Left colon (tissue), 2 donors: Measurements from ENCODE around the gene RRP9. TPM values are rescaled to one million over a fixed set of nuclear protein-coding genes. Genes with fewer than 3 reads are reported as not detected.

Source experiments
- ATAC-seq: fragments of 200-7000 bp; cut with Tn5 transposase; one replicate; pipeline ENCODE4 v1.9.1; 2020; ENCODE audit warnings: mild to moderate bottlenecking, moderate library complexity
- DNase-seq, 2 donors: peaks; one replicate each; pipeline ENCODE4 v3.0.0-alpha.2; 2020
- intact Hi-C, 2 donors: fragments of 100-400 bp; cut with DNase I in 1 of 2; cut with micrococcal nuclease in 1 of 2; formaldehyde crosslinking; loops; one replicate each; pipeline versions ENCODE4 v1.11.2 to v1.14.0; 2022; cut with DNase I, micrococcal nuclease
- total RNA-seq, 2 donors: library from RNA; stranded (reverse); fragmentation: NEBNext Ultra II Directional; extraction: Animal tissue kit (Norgen Biotek cat#: 25700); gene quantifications; one replicate each; pipeline ENCODE4 v1.2.1, GENCODE V29; 2021
- donor health status: DM: no; HTN: no; CAD: no.
- donor health status: DM: yes; HTN: yes; CAD: no.

Gene RRP9
- total RNA-seq, 2 donors from 2014 or later, result 11.0 to 16.1 TPM

GRCh38 chr3:51974963-51975851 is 33.5 kb upstream of the RRP9 start, which contains the start of gene ABHD14A:
TSS of gene ABHD14A (plus strand) at chr3:51975064. CDS start at chr3:51975136, 72 bp downstream.
- intact Hi-C loops, result no loop called here
- DNase-seq, result peak; percentile 87 to 88

GRCh38 chr3:51974277-51974962 is 32.7 kb upstream of the RRP9 start:
- intact Hi-C loops, result no loop called here
- DNase-seq (peak; percentile 56 to 64), ATAC-seq (peak; percentile 27)

More at GRCh38 chr3:51974963-51975851, 33.5 kb upstream of the RRP9 start, which contains the start of gene ABHD14A:
- ATAC-seq, result peak; percentile 84

GRCh38 chr3:51971350-51971749 is 29.6 kb upstream of the RRP9 start:
- ATAC-seq (no peak), DNase-seq (no peak)
- intact Hi-C loops, result no loop called here

DNA sequence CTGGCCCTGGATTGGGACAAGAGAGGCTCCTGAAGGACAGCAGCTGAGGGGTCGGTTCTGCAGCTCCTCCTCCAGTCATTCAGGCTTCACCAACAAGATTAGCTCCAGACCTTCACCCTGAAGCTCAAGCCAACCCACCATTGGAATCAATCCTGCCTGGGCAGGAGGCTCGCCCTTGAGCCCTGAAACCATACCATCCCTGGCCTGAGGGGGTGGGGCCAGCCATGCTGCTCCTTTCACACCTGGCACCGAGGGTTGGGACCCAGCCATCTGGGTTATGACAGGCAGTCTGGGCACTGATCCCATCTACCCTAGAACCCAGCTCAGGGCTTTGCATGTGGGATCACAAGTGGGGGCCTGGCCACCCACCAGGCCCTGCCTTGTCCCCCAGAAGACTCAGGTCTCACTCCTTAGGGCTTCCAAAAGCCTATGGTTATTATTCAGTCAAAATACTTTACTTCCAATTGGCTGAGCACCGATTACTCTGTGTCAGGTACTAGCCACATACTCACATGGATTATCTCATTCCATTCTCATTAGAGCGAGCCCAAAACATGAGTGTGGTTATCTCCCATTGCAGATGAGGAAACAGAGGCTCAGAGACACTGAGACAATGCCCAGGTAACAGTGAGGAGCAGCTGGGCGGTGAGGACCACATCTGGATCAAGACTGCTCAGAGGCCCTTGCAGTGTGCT is 29.0 kb upstream of the RRP9 start:
- no peak for ATAC-seq

GRCh38 chr3:51969841-51970240 is 28.1 kb upstream of the RRP9 start:
- ATAC-seq (no peak), DNase-seq (no peak)
- intact Hi-C loops, result no loop called here

More for the DNA sequence above, 29.0 kb upstream of the RRP9 start:
- peak in 1 of 2 donors; percentile 57 for DNase-seq
- intact Hi-C loops, result no loop called here

DNA sequence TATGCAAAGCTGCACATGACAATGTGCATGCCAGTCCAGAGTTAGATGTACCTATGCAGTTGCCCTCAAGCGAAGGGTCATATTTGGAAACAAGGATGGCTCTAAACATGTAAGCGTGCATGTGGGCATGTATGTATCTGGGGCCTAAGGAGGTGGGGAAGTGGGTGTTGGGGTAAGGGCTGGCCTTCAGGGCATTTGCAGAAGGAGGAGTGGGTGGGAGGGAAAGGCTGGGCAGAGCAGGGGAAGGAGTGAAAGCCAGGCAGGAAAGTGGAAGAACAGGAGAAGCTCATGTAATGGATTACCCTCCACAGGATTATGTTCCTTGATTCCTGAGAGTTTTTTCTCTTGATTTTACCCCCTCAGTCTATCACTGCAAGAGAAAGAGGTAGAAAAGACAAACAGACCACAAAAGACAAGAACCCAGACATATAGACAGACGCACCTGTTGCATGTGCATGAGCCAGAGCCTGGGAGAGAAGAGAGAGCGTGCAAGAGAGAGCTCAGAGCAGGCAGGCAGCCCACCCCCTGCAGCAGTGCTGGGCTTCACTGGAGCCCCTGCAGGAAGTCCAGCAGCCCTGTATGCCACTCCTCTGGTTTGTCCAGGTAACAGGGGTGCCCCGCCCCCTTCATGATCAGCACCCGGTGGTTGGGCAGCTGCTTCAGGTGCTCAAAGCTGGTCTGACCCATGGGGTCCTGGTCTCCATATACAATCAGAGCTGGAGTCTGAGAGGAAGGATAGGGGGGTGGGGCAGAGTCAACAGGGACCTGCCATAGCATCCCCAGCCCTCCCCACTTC is 27.4 kb upstream of the RRP9 start:
- ATAC-seq, result no peak
- intact Hi-C loops, result no loop called here
- no peak for DNase-seq

DNA sequence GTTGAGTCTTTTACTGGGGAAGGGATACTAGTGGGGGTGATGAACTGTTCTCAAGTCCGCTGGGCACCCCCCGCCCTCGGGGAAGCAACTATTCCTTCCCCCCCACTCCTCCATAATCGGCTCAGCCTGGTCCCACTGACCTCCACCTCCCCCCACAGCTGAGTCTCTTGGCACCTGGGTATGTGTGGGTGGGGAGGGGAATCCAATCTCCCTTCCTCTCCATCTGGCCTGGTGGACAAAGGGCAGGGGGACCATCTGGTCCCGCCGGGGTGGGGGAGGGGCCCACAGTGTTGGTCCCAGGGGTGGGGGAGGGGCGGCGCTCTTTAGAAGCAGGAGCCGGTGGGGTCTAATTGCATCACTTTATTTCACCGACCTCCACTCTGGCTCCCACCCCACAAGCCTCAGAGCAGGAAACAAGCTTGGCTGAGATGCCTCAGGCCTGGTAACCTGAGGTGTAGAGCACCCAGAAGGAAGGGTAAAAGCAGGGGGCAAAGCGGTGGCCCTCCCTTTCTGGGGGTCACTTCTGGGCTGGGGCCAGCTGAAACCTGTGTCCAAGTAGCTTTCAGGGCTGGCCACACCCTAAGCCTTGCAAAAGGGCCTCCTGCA is 26.6 kb upstream of the RRP9 start:
- intact Hi-C loops, result no loop called here
- ATAC-seq, result peak; percentile 15
- peak in 1 of 2 donors; percentile 48 for DNase-seq

GRCh38 chr3:51967384-51968169 is 25.9 kb upstream of the RRP9 start, which contains the start of gene PCBP4:
TSS of gene PCBP4 (minus strand) at chr3:51967454. CDS start at chr3:51961240, 6,214 bp downstream.
- intact Hi-C loops, result no loop called here
- ATAC-seq (peak; percentile 69), DNase-seq (peak; percentile 63 to 67)

DNA sequence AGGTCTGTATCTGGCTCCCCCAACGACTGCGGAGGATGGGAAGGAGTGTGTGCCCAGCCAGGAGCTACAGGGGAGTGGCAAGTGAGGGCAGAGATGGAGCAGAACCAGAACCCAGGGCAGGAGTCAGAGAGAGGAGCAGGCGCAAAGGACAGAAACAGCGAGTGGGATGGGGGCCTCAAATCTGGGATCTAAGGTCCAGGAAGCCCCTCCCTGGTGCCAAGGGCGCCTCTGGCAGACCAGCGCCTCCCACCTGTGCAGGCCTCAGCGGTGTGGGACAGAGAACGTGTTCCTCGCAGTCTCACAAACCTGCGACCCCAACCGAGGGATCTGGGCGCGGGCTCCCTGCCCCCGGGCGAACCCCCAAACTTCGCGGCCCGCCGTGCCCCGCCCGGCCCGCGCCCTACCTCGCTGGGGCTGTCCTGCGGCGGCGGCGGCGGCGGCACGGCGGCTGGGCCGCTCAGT is 25.2 kb upstream of the RRP9 start:
- intact Hi-C loops, result no loop called here
- ATAC-seq, result peak; percentile 58

GRCh38 chr3:51966486-51966885 is 24.8 kb upstream of the RRP9 start:
- intact Hi-C loops, result no loop called here
- no peak for ATAC-seq
- no peak for DNase-seq

More for the DNA sequence above, 25.2 kb upstream of the RRP9 start:
- DNase-seq, result no peak

DNA sequence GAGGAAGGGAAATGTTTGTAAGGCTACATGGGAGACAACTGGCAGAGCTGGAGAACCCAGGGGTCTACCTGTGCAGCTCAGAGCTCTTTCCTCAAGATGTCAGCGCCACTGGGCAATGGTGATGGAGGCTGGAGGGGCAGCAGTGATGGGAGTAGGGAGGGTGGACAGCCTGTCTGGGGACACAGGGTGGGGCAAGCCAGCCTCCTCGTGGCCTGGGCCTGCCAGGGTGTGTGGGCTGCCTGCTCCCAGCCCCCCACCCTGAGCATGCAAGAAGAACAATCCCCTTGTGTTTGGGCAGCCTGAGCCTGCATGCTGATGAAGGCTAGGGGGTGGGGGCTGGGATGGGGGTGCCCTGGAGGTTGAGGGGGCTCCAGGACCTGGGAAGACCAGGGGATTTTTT is 24.3 kb upstream of the RRP9 start:
- intact Hi-C loops, result no loop called here
- DNase-seq, result no peak
- no peak for ATAC-seq

GRCh38 chr3:51964521-51964920 is 22.8 kb upstream of the RRP9 start:
- ATAC-seq (no peak), DNase-seq (no peak)
- intact Hi-C loops, result no loop called here

DNA sequence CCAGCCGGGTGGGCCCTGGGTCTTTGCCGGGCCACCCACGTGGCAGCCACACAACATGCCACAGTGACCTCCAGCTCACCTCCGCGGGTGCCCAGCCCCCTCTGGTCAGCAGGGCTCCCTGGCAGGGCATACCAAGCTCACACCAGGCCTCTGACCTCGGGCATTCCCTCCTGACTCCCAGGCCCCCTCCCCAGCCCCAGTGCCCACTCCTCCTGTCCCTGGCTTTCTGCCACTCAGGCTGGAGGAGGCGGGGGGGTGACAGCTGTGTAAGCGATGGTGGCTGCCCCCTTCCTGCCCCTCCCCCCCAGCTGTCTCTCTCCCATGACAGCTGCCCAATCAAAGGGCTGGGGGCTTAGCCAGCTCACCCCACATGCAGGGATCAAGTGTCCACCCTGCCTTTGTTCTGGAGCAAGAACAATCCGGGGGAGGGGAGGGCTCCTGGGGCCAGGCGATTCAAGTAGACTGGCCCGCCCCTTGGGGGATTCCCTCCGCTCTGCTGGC is 22.3 kb upstream of the RRP9 start:
- DNase-seq, result no peak
- intact Hi-C loops, result no loop called here

GRCh38 chr3:51962854-51963530 is 21.3 kb upstream of the RRP9 start:
- intact Hi-C loops, result no loop called here
- ATAC-seq (no peak), DNase-seq (no peak)

More for the DNA sequence above, 22.3 kb upstream of the RRP9 start:
- ATAC-seq, result no peak

DNA sequence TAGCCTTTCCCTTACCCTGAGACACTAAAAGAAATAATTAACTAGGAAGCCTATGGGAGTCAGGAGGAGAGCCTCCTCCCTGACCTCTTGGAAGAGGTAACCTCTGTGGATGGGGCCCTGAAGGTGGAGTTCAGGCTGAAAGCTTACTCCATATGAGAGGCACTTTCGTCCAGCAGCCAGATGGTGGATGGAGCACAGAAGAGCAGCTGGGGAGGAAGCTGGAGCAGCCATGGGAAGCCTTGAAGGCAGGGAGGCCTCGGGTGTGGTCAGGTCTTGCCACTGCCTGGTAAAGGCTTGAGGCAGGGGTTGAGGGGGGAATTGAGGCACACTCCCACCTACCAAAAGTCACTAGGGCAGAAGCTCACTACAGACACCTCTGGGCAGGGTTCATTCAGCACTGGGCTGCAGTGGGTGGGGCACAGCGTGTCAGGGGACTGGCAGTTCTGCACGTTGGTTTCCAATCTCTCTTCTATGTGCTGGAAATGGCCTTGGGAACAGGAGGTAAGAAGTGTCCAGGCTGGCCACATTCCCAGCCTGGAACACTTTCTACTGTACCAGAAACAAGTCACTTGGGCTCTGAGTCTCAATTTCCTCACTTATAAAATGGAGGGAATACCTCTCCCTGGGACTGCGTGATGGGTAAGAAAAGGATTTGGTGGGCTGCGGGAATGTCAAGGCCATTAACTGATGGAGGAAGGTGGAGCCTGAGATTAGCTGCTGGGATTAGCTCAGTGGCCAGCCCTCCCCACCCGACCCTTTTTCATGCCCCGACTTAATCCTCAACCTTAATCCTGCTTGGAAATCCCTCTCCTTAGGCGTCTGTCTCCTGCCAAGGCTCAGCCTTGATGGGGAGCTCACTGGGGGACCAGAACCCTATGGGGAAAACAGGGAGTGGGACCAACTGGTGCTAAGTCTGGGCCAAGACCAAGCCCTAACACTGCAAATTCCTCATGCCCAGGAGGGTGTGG is 20.2 kb upstream of the RRP9 start:
- intact Hi-C loops, result no loop called here
- ATAC-seq (peak; percentile 49), DNase-seq (no peak)
